Measurements from ENCODE around the gene CBX1.

GRCh38 chr17:48148854-48149786 is 47.8 kb upstream of the CBX1 start:
- TF ChIP-seq, protein P1, sequence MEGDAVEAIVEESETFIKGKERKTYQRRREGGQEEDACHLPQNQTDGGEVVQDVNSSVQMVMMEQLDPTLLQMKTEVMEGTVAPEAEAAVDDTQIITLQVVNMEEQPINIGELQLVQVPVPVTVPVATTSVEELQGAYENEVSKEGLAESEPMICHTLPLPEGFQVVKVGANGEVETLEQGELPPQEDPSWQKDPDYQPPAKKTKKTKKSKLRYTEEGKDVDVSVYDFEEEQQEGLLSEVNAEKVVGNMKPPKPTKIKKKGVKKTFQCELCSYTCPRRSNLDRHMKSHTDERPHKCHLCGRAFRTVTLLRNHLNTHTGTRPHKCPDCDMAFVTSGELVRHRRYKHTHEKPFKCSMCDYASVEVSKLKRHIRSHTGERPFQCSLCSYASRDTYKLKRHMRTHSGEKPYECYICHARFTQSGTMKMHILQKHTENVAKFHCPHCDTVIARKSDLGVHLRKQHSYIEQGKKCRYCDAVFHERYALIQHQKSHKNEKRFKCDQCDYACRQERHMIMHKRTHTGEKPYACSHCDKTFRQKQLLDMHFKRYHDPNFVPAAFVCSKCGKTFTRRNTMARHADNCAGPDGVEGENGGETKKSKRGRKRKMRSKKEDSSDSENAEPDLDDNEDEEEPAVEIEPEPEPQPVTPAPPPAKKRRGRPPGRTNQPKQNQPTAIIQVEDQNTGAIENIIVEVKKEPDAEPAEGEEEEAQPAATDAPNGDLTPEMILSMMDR (conservative IDR thresholded peaks at IDR 0.05; ENCODE audit: low read length), result no peak
- no peak for TF ChIP-seq EZH2phosphoT487 (IDR thresholded peaks at IDR 0.05; ENCODE audit: borderline replicate concordance)
